ENCODE measurements around the gene TMC1.

GRCh38 chr9:72636621-72637020 lies 115.2 kb downstream of the TMC1 start:
- TF ChIP-seq PHF20 (CRISPR knock-in tag; IDR thresholded peaks at IDR 0.05): no peak
- no peak for TF ChIP-seq MXI1 (IDR thresholded peaks at IDR 0.05; ENCODE audit: borderline replicate concordance, low read depth, low read length)
- TF ChIP-seq NFRKB (IDR thresholded peaks at IDR 0.05): no peak
- TF ChIP-seq, protein P1, sequence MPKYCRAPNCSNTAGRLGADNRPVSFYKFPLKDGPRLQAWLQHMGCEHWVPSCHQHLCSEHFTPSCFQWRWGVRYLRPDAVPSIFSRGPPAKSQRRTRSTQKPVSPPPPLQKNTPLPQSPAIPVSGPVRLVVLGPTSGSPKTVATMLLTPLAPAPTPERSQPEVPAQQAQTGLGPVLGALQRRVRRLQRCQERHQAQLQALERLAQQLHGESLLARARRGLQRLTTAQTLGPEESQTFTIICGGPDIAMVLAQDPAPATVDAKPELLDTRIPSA (CRISPR knock-in tag; IDR thresholded peaks at IDR 0.05; ENCODE audit: borderline replicate concordance): no peak
- TF ChIP-seq CREB1 (IDR thresholded peaks at IDR 0.05): no peak
- no peak for TF ChIP-seq CREB1 (CRISPR knock-in tag; IDR thresholded peaks at IDR 0.05)
- TF ChIP-seq CCAR2 (optimal IDR thresholded peaks at IDR 0.05; ENCODE audit: low read depth, low read length): no peak
- TF ChIP-seq MYC (CRISPR knock-in tag; IDR thresholded peaks at IDR 0.05; ENCODE audit: borderline replicate concordance): no peak
- TF ChIP-seq ARHGAP35 (CRISPR knock-in tag; IDR thresholded peaks at IDR 0.05; ENCODE audit: borderline replicate concordance): no peak
- no peak for TF ChIP-seq GABPA (IDR thresholded peaks at IDR 0.05; ENCODE audit: low read depth, low read length)
- TF ChIP-seq GABPA (CRISPR knock-in tag; IDR thresholded peaks at IDR 0.05; ENCODE audit: low read depth): no peak
- TF ChIP-seq DR1 (CRISPR knock-in tag; IDR thresholded peaks at IDR 0.05): no peak
- TF ChIP-seq ZNF274 (CRISPR knock-in tag; IDR thresholded peaks at IDR 0.05): no peak
- TF ChIP-seq CTCF (CRISPR knock-in tag; IDR thresholded peaks at IDR 0.05): no peak
- TF ChIP-seq MAX (IDR thresholded peaks at IDR 0.05): no peak

Data from HepG2 (cell line).